Effector memory CD4-positive, alpha-beta T cell (primary cell): Measurements from ENCODE around the gene RHBDD1.
"Not testable (repeated sequence)": the region's sequence is repeated elsewhere in the genome, so short reads cannot be mapped to it uniquely, and the experiment has no call there.

Experiments used
- DNase-seq, 3 donors: peaks; one replicate each; pipeline ENCODE4 v3.0.0-alpha.2; 2020
- H3K27ac ChIP-seq: 2 replicates; pipeline ENCODE4 v1.7.0; 2013; ENCODE audit warnings: mild to moderate bottlenecking, low read length, moderate library complexity; ENCODE audit not compliant: insufficient read depth, poor library complexity, severe bottlenecking
- H3K27me3 ChIP-seq: replicated peaks from 2 replicates; pipeline ENCODE4 v1.7.0; 2013; ENCODE audit warnings: mild to moderate bottlenecking, low read length; ENCODE audit not compliant: insufficient read depth, control insufficient read depth, poor library complexity, severe bottlenecking
- H3K36me3 ChIP-seq: 2 replicates; pipeline ENCODE4 v1.7.0; 2013; ENCODE audit warnings: mild to moderate bottlenecking, low read length, moderate library complexity; ENCODE audit not compliant: control insufficient read depth, insufficient read depth
- H3K4me1 ChIP-seq: 2 replicates; pipeline ENCODE4 v1.7.0; 2013; ENCODE audit warnings: low read length, mild to moderate bottlenecking; ENCODE audit not compliant: control insufficient read depth, insufficient read depth, poor library complexity, severe bottlenecking
- H3K4me3 ChIP-seq: 2 replicates; pipeline ENCODE4 v1.7.0; 2013; ENCODE audit warnings: low read length, low read depth, mild to moderate bottlenecking; ENCODE audit not compliant: insufficient read depth, poor library complexity, severe bottlenecking
- H3K9me3 ChIP-seq: 2 replicates; pipeline ENCODE4 v1.7.0; 2013; ENCODE audit warnings: mild to moderate bottlenecking, low read length, moderate library complexity; ENCODE audit not compliant: control insufficient read depth

Gene RHBDD1

DNA sequence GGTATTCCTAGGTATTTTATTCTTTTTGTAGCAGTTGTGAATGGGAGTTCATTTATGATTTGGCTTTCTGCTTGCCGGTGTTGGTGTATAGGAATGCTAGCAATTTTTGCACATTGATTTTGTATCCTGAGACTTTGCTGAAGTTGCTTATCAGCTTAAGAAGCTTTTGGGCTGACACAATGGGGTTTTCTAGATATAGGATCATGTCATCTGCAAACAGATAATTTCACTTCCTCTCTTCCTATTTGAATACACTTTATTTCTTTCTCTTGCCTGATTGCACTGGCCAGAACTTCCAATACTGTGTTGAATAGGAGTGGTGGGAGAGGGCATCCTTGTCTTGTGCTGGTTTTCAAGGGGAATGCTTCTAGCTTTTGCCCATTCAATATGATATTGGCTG, 7.1 kb downstream of the RHBDD1 start:
- not testable (repeated sequence) for DNase-seq, H3K4me3 ChIP-seq, H3K36me3 ChIP-seq, H3K9me3 ChIP-seq, H3K27ac ChIP-seq, H3K27me3 ChIP-seq
- peaks cover 19% of the 10 kb centered on the region for H3K4me1 ChIP-seq

DNA sequence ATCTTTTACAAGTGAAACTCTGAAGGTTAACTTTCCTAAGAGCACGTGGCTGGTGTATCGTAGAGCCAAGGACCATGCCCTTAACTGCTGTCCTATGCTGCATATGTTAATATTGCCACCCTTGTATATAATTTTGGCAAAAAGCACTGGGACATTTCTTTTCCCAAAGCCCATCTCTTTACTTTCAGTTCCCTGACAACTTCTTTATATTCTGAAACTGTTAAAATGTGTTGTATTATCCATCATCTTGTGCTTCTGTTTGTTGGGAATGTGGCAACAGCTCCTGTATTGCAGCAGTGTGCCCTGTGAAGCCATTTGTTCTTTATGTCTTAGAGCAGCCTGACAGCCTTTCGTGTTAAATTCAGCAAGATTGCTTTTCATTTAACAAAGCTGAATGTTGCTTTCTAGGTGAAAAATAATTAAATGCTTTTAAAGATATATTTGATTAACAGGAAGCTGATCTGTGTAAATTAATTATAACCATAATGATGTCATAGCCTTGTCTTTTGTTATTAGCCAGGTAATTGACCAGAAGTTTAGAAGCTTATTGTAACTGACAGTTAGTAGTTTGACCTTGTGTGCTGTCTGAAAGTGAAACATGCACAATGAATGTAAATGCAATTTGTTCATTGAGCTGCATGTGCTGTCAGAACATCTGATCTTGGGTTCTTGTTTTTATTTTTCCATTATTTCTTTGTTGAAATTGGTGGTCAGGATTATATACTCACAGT, 9.7 kb downstream of the RHBDD1 start:
- H3K27me3 ChIP-seq = no peaks in the 10 kb centered on the region
- no peak overlapping the region for H3K4me3 ChIP-seq
- no peak for DNase-seq
- no peaks in the 10 kb centered on the region for H3K9me3 ChIP-seq
- H3K4me1 ChIP-seq = no peaks in the 10 kb centered on the region
- H3K36me3 ChIP-seq = no peaks in the 10 kb centered on the region
- no peak overlapping the region for H3K27ac ChIP-seq

DNA sequence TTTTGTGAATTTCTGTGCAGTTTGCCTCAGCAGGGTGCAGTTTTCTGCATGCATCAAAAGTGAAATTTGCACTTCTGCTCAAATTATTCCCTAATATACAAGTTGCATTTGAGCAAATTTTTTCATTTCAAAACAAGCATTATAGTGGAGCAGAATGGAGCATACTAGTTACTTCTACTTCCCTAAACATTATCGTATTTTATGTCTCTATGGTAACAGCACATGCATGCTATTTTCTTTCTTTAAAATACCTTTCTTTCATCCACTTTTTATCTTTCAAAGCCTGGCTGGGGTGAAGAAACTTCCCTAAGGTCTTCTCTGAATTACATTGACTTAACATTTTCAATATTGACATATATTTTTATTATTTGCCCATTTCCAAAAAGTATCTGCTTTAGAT, 11.2 kb downstream of the RHBDD1 start:
- Histone ChIP-seq H3K36me3 (no peaks in the 10 kb centered on the region), H3K4me3 (no peak overlapping the region), H3K27ac (no peak overlapping the region), H3K4me1 (no peaks in the 10 kb centered on the region), H3K9me3 (no peaks in the 10 kb centered on the region), H3K27me3 (no peaks in the 10 kb centered on the region)
- DNase-seq = no peak

DNA sequence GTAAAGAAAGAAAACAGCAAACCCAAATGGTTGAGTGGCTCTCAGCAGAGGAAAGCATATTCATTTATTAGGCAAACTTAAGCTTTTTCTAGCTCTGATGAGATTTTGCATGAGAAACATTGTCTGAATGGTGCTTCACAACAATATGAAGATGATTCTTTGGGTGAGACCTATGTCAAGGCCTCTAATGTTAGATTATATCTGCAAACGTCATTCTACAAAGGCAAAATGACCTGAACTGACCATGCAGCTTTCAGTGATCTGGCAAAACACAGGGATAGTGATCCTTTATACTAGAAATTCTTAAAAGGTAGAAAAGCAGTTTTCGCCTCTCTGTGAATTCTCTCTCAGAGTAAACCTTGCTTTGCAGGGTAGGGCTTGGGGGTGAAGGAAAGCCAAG, 11.7 kb downstream of the RHBDD1 start:
- no peaks in the 10 kb centered on the region for H3K36me3 ChIP-seq
- H3K27ac ChIP-seq = no peak overlapping the region
- no peak overlapping the region for H3K4me3 ChIP-seq
- H3K27me3 ChIP-seq = no peaks in the 10 kb centered on the region
- no peaks in the 10 kb centered on the region for H3K4me1 ChIP-seq
- no peak for DNase-seq
- no peaks in the 10 kb centered on the region for H3K9me3 ChIP-seq

GRCh38 chr2:226849349-226849748, 13.5 kb downstream of the RHBDD1 start:
- Histone ChIP-seq H3K4me3 (no peak overlapping the region), H3K4me1 (no peaks in the 10 kb centered on the region), H3K9me3 (no peaks in the 10 kb centered on the region)

GRCh38 chr2:226850024-226850423, 14.2 kb downstream of the RHBDD1 start:
- H3K9me3 ChIP-seq = no peaks in the 10 kb centered on the region
- H3K4me1 ChIP-seq = no peaks in the 10 kb centered on the region
- H3K36me3 ChIP-seq = no peaks in the 10 kb centered on the region
- DNase-seq = no peak
- H3K4me3 ChIP-seq = no peak overlapping the region
- no peaks in the 10 kb centered on the region for H3K27me3 ChIP-seq
- H3K27ac ChIP-seq = no peak overlapping the region

More at GRCh38 chr2:226849349-226849748, 13.5 kb downstream of the RHBDD1 start:
- Histone ChIP-seq H3K27me3 (no peaks in the 10 kb centered on the region), H3K36me3 (no peaks in the 10 kb centered on the region), H3K27ac (no peak overlapping the region)
- no peak for DNase-seq

- no peak for DNase-seq
- H3K4me3 ChIP-seq = no peak overlapping the region
Observed at GRCh38 chr2:226855787-226856186, 19.9 kb downstream of the RHBDD1 start.

DNA sequence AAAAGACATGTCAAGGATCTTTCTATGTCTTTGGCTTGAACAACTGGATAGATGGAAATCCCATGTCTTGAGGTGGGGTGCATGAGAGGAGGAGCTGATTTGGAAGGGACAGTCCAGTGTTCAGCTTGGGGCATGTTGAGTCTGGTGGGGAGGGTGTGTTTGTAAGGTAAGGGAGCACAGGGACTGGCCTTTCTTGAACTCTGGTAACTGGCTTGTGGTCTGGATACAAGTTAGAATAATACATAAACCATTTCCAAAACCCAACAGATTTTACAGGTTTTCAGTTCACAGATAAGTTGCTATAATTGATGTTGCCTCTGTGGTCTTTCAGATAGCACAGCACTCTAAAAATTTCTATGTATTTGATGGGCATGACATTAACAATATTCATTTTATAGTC, 24.2 kb downstream of the RHBDD1 start:
- Histone ChIP-seq H3K4me3 (no peak overlapping the region), H3K36me3 (peaks cover 5% of the 10 kb centered on the region), H3K4me1 (no peaks in the 10 kb centered on the region), H3K9me3 (no peaks in the 10 kb centered on the region), H3K27ac (no peak overlapping the region), H3K27me3 (no peaks in the 10 kb centered on the region)
- no peak for DNase-seq

More at GRCh38 chr2:226855787-226856186, 19.9 kb downstream of the RHBDD1 start:
- Histone ChIP-seq H3K9me3 (no peaks in the 10 kb centered on the region), H3K4me1 (no peaks in the 10 kb centered on the region), H3K36me3 (no peaks in the 10 kb centered on the region), H3K27ac (no peak overlapping the region), H3K27me3 (no peaks in the 10 kb centered on the region)

GRCh38 chr2:226862623-226863022, 26.8 kb downstream of the RHBDD1 start:
- no peak overlapping the region for H3K27ac ChIP-seq
- no peak for DNase-seq
- no peaks in the 10 kb centered on the region for H3K27me3 ChIP-seq
- H3K36me3 ChIP-seq = peaks cover 8% of the 10 kb centered on the region
- H3K4me1 ChIP-seq = no peaks in the 10 kb centered on the region
- H3K9me3 ChIP-seq = no peaks in the 10 kb centered on the region
- H3K4me3 ChIP-seq = no peak overlapping the region

DNA sequence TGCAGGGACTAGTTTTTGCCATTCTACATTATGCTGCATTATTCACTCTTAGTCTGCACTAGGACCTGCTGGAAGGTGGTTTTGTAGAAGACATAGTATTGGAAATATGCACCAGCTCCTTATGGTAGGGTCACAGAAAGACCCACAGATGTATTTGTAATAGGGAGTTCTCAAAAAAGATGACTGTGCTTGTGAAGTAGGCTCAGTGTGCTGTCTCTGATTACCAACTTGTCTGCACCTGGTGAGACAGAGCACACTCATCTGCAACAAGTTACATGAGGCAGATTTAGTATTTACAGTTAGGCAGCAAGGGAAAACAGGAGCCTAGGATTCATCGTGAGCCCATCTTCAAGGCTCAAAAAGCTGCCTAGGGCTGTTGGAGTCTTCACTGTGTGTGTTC, 29.4 kb downstream of the RHBDD1 start:
- no peaks in the 10 kb centered on the region for H3K9me3 ChIP-seq
- H3K4me1 ChIP-seq = no peaks in the 10 kb centered on the region
- peaks cover 19% of the 10 kb centered on the region for H3K36me3 ChIP-seq
- no peak overlapping the region for H3K4me3 ChIP-seq
- no peak for DNase-seq
- no peaks in the 10 kb centered on the region for H3K27me3 ChIP-seq
- H3K27ac ChIP-seq = no peak overlapping the region
